GM11168 (cell line): Measurements from ENCODE around the gene CSNK1G1.
"Not testable (repeated sequence)": the region's sequence is repeated elsewhere in the genome, so short reads cannot be mapped to it uniquely, and the experiment has no call there.

Source experiments
- in situ Hi-C: fragments of 300-500 bp; cut with MboI; formaldehyde crosslinking; loops from one replicate; pipeline ENCODE4 v1.12.0; 2022; ENCODE audit warnings: low sequenced_read_pairs; ENCODE audit not compliant: unreplicated experiment

The CSNK1G1 gene

GRCh38 chr15:64144565-64145281 is 211.2 kb downstream of the CSNK1G1 start:
- in situ Hi-C loops: no loop called here

GRCh38 chr15:64144192-64144564 is 211.8 kb downstream of the CSNK1G1 start:
- in situ Hi-C loops: no loop called here

GRCh38 chr15:64143276-64143675 is 212.7 kb downstream of the CSNK1G1 start:
- in situ Hi-C loops: no loop called here

GRCh38 chr15:64141798-64142512 is 214.0 kb downstream of the CSNK1G1 start:
- in situ Hi-C loops: no loop called here

GRCh38 chr15:64138331-64138941 is 217.5 kb downstream of the CSNK1G1 start:
- in situ Hi-C loops: no loop called here

- in situ Hi-C loops: no loop called here
Observed at GRCh38 chr15:64137226-64137833, 218.6 kb downstream of the CSNK1G1 start.

- in situ Hi-C loops: no loop called here
Observed at GRCh38 chr15:64136347-64136746, 219.6 kb downstream of the CSNK1G1 start.

GRCh38 chr15:64134345-64134829 is 221.6 kb downstream of the CSNK1G1 start:
- in situ Hi-C loops: no loop called here

- in situ Hi-C loops: no loop called here
Observed at GRCh38 chr15:64133623-64134344, 222.2 kb downstream of the CSNK1G1 start.

- in situ Hi-C loops: no loop called here
Observed at GRCh38 chr15:64132217-64132616, 223.8 kb downstream of the CSNK1G1 start.

GRCh38 chr15:64131547-64131946 is 224.4 kb downstream of the CSNK1G1 start:
- in situ Hi-C loops: no loop called here

- in situ Hi-C loops: no loop called here
Observed at GRCh38 chr15:64130159-64130558, 225.8 kb downstream of the CSNK1G1 start.

- in situ Hi-C loops: no loop called here
Observed at GRCh38 chr15:64127521-64128270, 228.3 kb downstream of the CSNK1G1 start.

- in situ Hi-C loops: no loop called here
Observed at GRCh38 chr15:64125978-64126377, 230.0 kb downstream of the CSNK1G1 start.

GRCh38 chr15:64122936-64123351 is 233.0 kb downstream of the CSNK1G1 start:
- in situ Hi-C loops: no loop called here

- in situ Hi-C loops: no loop called here
Observed at GRCh38 chr15:64122444-64122843, 233.5 kb downstream of the CSNK1G1 start.

- in situ Hi-C loops: no loop called here
Observed at GRCh38 chr15:64121614-64122013, 234.4 kb downstream of the CSNK1G1 start.

GRCh38 chr15:64120322-64120721 is 235.7 kb downstream of the CSNK1G1 start:
- in situ Hi-C loops: not testable (repeated sequence)

- in situ Hi-C loops: no loop called here
Observed at GRCh38 chr15:64117759-64118487, 238.1 kb downstream of the CSNK1G1 start.
